Hepatocyte (in vitro differentiated cells): ENCODE measurements around the gene TMEFF2. TPM values are rescaled to one million over a fixed set of nuclear protein-coding genes. Genes with fewer than 3 reads are reported as not detected.

Experiments
- DNase-seq: peaks from one replicate; pipeline ENCODE4 v3.0.0-alpha.2; 2016; ENCODE audit warnings: low spot score
- H2AFZ ChIP-seq: fragments of 200-600 bp; sonication (generic); 2 replicates; pipeline ENCODE4 v1.6.0; 2016; ENCODE audit warnings: antibody characterized with exemption, mild to moderate bottlenecking
- H3K27ac ChIP-seq: fragments of 200-600 bp; sonication (generic); 2 replicates; pipeline ENCODE4 v1.5.1; 2016; ENCODE audit warnings: mild to moderate bottlenecking
- H3K27me3 ChIP-seq: fragments of 200-600 bp; sonication (generic); 2 replicates; pipeline ENCODE4 v1.6.1; 2016
- H3K36me3 ChIP-seq: fragments of 200-600 bp; sonication (generic); replicated peaks from 2 replicates; pipeline ENCODE4 v1.5.1; 2016; ENCODE audit warnings: low read depth; ENCODE audit not compliant: insufficient read depth
- H3K4me1 ChIP-seq: fragments of 200-600 bp; sonication (generic); 2 replicates; pipeline ENCODE4 v1.5.1; 2016; ENCODE audit warnings: mild to moderate bottlenecking, moderate library complexity; ENCODE audit not compliant: insufficient read depth
- H3K4me2 ChIP-seq: fragments of 200-600 bp; sonication (generic); 2 replicates; pipeline ENCODE4 v1.6.0; 2016
- H3K4me3 ChIP-seq: fragments of 200-600 bp; sonication (generic); 2 replicates; pipeline ENCODE4 v1.5.1; 2016; ENCODE audit warnings: mild to moderate bottlenecking
- H3K79me2 ChIP-seq: fragments of 200-600 bp; sonication (generic); 2 replicates; pipeline ENCODE4 v1.6.0; 2017; ENCODE audit warnings: mild to moderate bottlenecking
- H3K9me2 ChIP-seq: fragments of 200-600 bp; sonication (generic); replicated peaks from 2 replicates; pipeline ENCODE4 v1.6.0; 2017; ENCODE audit warnings: mild to moderate bottlenecking; ENCODE audit not compliant: insufficient read depth
- H3K9me3 ChIP-seq: fragments of 200-600 bp; sonication (generic); 2 replicates; pipeline ENCODE4 v1.5.1; 2016; ENCODE audit warnings: low read depth, mild to moderate bottlenecking
- H4K20me1 ChIP-seq: fragments of 200-600 bp; sonication (generic); 2 replicates; pipeline ENCODE4 v1.6.0; 2016; ENCODE audit warnings: mild to moderate bottlenecking; ENCODE audit not compliant: insufficient read depth, poor library complexity, severe bottlenecking
- CTCF ChIP-seq: fragments of 200-600 bp; sonication (generic); IDR thresholded peaks from 2 replicates; pipeline ENCODE4 v1.5.1; 2016; ENCODE audit warnings: antibody characterized with exemption, mild to moderate bottlenecking; ENCODE audit not compliant: poor library complexity
- EZH2 ChIP-seq: fragments of 200-600 bp; sonication (generic); IDR thresholded peaks from 2 replicates; pipeline ENCODE4 v1.6.1; 2016; ENCODE audit warnings: antibody characterized with exemption, mild to moderate bottlenecking, borderline replicate concordance
- EZH2phosphoT487 ChIP-seq: fragments of 200-600 bp; sonication (generic); IDR thresholded peaks from one replicate; pipeline ENCODE4 v1.6.1; 2018; ENCODE audit warnings: antibody characterized with exemption, mild to moderate bottlenecking, low read depth, moderate library complexity; ENCODE audit not compliant: unreplicated experiment, severe bottlenecking
- WGBS: methylation state at CpG from one replicate; pipeline ENCODE4 v1.1.6; 2016; ENCODE audit warnings: low lambda C conversion rate; ENCODE audit errors: missing lambda C conversion rate; 5-methylcytosine and 5-hydroxymethylcytosine counted together
- polyA plus RNA-seq: library from polyadenylated mRNA; unstranded; fragments of >200 nt; fragmentation: Nextera tagmentation; extraction: Ambion mirVana; gene quantifications from 2 replicates; pipeline ENCODE4 v1.2.1, GENCODE V29; 2016
- total RNA-seq: library from RNA; depleted of rRNA; stranded (reverse); fragments of >200 nt; gene quantifications from 2 replicates; pipeline ENCODE4 v1.2.3, GENCODE V29; 2014

TMEFF2 gene
- total and polyA plus RNA-seq, 2 experiments from 2014 or later, result 0.43 to 1.8 TPM

GRCh38 chr2:192230889-192231453 is 36.2 kb upstream of the TMEFF2 start:
- H4K20me1 ChIP-seq, result no peaks in the 10 kb centered on the region
- H3K9me2 ChIP-seq, result no peaks in the 10 kb centered on the region
- no peak overlapping the region for H2AFZ ChIP-seq
- 78% methylated on average over 6 of the region's 6 CpGs for WGBS
- TF ChIP-seq EZH2 (no peak), EZH2phosphoT487 (no peak), CTCF (no peak)
- H3K27me3 ChIP-seq, result no peaks in the 10 kb centered on the region
- no peak overlapping the region for H3K4me2 ChIP-seq
- H3K4me1 ChIP-seq, result no peaks in the 10 kb centered on the region
- no peaks in the 10 kb centered on the region for H3K79me2 ChIP-seq
- no peaks in the 10 kb centered on the region for H3K36me3 ChIP-seq
- H3K27ac ChIP-seq, result no peak overlapping the region
- no peak for DNase-seq
- no peaks in the 10 kb centered on the region for H3K9me3 ChIP-seq
- no peak overlapping the region for H3K4me3 ChIP-seq

DNA sequence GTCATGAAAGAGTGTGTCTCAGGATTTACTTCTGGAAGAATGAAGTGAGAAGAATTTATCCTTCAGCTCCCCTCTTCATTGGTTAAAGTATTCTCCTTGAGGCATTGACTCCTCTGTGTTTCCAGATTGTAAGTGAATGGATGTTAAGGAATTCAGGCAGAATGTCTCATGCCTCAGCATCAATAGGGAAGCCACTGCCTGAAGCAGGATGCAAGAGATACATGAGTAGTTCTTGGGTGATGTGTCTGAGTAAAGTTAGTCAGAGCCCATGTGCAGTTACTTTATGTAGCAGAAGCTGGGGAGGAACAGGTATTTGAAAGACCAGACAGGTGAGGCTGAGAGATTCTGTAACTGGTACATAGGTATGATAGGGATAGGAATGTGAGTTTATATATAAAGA is 34.0 kb upstream of the TMEFF2 start:
- Histone ChIP-seq H3K4me2 (no peak overlapping the region), H2AFZ (no peak overlapping the region), H3K9me2 (no peaks in the 10 kb centered on the region), H3K9me3 (no peaks in the 10 kb centered on the region), H3K4me3 (no peak overlapping the region), H3K27ac (no peak overlapping the region), H3K27me3 (no peaks in the 10 kb centered on the region), H4K20me1 (no peaks in the 10 kb centered on the region), H3K36me3 (no peaks in the 10 kb centered on the region), H3K4me1 (no peaks in the 10 kb centered on the region), H3K79me2 (no peaks in the 10 kb centered on the region)
- TF ChIP-seq CTCF (no peak), EZH2 (no peak), EZH2phosphoT487 (no peak)
- no peak for DNase-seq

GRCh38 chr2:192218970-192219369 is 24.2 kb upstream of the TMEFF2 start:
- no peaks in the 10 kb centered on the region for H3K79me2 ChIP-seq
- no peak overlapping the region for H3K27ac ChIP-seq
- 90% methylated on average over 1 of the region's 1 CpG for WGBS
- no peak overlapping the region for H2AFZ ChIP-seq
- no peak for DNase-seq
- H3K4me1 ChIP-seq, result no peaks in the 10 kb centered on the region
- no peak overlapping the region for H3K4me2 ChIP-seq
- no peaks in the 10 kb centered on the region for H3K9me2 ChIP-seq
- TF ChIP-seq EZH2phosphoT487, result no peak
- TF ChIP-seq CTCF, result no peak
- TF ChIP-seq EZH2, result no peak
- H3K36me3 ChIP-seq, result no peaks in the 10 kb centered on the region
- H3K4me3 ChIP-seq, result no peak overlapping the region
- no peaks in the 10 kb centered on the region for H3K9me3 ChIP-seq
- no peaks in the 10 kb centered on the region for H4K20me1 ChIP-seq
- no peaks in the 10 kb centered on the region for H3K27me3 ChIP-seq

DNA sequence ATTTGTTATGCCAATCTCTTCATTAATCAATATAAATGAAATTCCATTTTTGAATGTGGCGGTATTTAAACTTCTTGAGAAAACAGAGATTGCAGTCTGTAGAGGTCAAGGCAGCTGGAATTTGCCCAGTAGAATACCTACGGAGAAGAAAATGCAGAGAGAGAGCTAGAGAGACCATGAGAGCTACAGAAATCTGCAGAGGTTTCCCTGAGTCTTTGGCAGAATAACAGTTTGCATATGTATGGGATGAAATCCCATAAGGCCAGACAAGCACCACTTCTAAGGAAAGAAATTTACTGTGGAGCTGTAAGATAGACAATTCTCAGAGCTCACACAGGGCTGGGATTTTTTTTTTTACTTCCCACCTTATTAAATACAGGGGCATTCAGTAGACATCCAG is 23.6 kb upstream of the TMEFF2 start:
- H3K79me2 ChIP-seq, result no peaks in the 10 kb centered on the region
- H3K27ac ChIP-seq, result no peak overlapping the region
- no peak for DNase-seq
- H3K9me2 ChIP-seq, result no peaks in the 10 kb centered on the region
- H3K36me3 ChIP-seq, result no peaks in the 10 kb centered on the region
- no peaks in the 10 kb centered on the region for H3K27me3 ChIP-seq
- no peaks in the 10 kb centered on the region for H4K20me1 ChIP-seq
- no peak overlapping the region for H3K4me3 ChIP-seq
- WGBS, result 87% methylated on average over 2 of the region's 2 CpGs
- no peak overlapping the region for H3K4me2 ChIP-seq
- no peak overlapping the region for H2AFZ ChIP-seq
- no peaks in the 10 kb centered on the region for H3K9me3 ChIP-seq
- TF ChIP-seq CTCF, result no peak
- TF ChIP-seq EZH2phosphoT487, result no peak
- no peak for TF ChIP-seq EZH2
- H3K4me1 ChIP-seq, result no peaks in the 10 kb centered on the region
